PC-9 (cell line): Measurements from ENCODE around the gene BACH2.

Source experiments
- EZH2 ChIP-seq: fragments of 200-600 bp; sonication (generic); IDR thresholded peaks from 2 replicates; pipeline ENCODE4 v1.8.0; 2017; ENCODE audit warnings: antibody characterized with exemption, low read depth
- TF ChIP-seq, protein P1 (sequence below): fragments of 200-600 bp; sonication (generic); conservative IDR thresholded peaks from 2 replicates; pipeline ENCODE4 v1.6.1; 2017; ENCODE audit warnings: mixed run types, antibody characterized with exemption, mild to moderate bottlenecking, moderate library complexity

- TF ChIP-seq, protein P1, sequence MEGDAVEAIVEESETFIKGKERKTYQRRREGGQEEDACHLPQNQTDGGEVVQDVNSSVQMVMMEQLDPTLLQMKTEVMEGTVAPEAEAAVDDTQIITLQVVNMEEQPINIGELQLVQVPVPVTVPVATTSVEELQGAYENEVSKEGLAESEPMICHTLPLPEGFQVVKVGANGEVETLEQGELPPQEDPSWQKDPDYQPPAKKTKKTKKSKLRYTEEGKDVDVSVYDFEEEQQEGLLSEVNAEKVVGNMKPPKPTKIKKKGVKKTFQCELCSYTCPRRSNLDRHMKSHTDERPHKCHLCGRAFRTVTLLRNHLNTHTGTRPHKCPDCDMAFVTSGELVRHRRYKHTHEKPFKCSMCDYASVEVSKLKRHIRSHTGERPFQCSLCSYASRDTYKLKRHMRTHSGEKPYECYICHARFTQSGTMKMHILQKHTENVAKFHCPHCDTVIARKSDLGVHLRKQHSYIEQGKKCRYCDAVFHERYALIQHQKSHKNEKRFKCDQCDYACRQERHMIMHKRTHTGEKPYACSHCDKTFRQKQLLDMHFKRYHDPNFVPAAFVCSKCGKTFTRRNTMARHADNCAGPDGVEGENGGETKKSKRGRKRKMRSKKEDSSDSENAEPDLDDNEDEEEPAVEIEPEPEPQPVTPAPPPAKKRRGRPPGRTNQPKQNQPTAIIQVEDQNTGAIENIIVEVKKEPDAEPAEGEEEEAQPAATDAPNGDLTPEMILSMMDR, result no peak
- no peak for TF ChIP-seq EZH2
Observed at GRCh38 chr6:90090866-90091265, 205.8 kb downstream of the BACH2 start.
